T-helper 1 cell treated with Interleukin-12 subunit alpha and Interleukin-12 subunit beta and Interleukin-4 antibody, amounts not matched to agents 30 μg/mL and 1 μg/mL, for 36 hours (primary cell): ENCODE measurements around the gene SIRT5.

Source experiments
- H3K27ac Mint-ChIP-seq: one replicate; pipeline ENCODE4 v1.8.0; 2021; ENCODE audit warnings: mild to moderate bottlenecking, mixed read lengths
- H3K27me3 Mint-ChIP-seq: one replicate; pipeline ENCODE4 v1.8.0; 2021; ENCODE audit warnings: low read depth, mixed read lengths
- H3K36me3 Mint-ChIP-seq: one replicate; pipeline ENCODE4 v1.8.0; 2021; ENCODE audit warnings: low read depth, mixed read lengths
- H3K4me1 Mint-ChIP-seq: one replicate; pipeline ENCODE4 v1.8.0; 2021; ENCODE audit warnings: low read depth, mixed read lengths
- H3K4me3 Mint-ChIP-seq: one replicate; pipeline ENCODE4 v1.8.0; 2021; ENCODE audit warnings: mild to moderate bottlenecking, moderate library complexity, mixed read lengths
- H3K9me3 Mint-ChIP-seq: one replicate; pipeline ENCODE4 v1.8.0; 2021; ENCODE audit warnings: mixed read lengths

SIRT5 gene

GRCh38 chr6:13563009-13563408 lies 11.4 kb upstream of the SIRT5 start:
- Mint-ChIP-seq H3K9me3 (no peaks in the 10 kb centered on the region), H3K27ac (no peak overlapping the region), H3K4me1 (peaks cover 2% of the 10 kb centered on the region), H3K36me3 (no peaks in the 10 kb centered on the region), H3K27me3 (peaks cover 28% of the 10 kb centered on the region), H3K4me3 (no peak overlapping the region)

- no peak overlapping the region for H3K4me3 Mint-ChIP-seq
- H3K36me3 Mint-ChIP-seq = no peaks in the 10 kb centered on the region
- no peaks in the 10 kb centered on the region for H3K9me3 Mint-ChIP-seq
- peaks cover 32% of the 10 kb centered on the region for H3K27me3 Mint-ChIP-seq
- H3K27ac Mint-ChIP-seq = no peak overlapping the region
- no peaks in the 10 kb centered on the region for H3K4me1 Mint-ChIP-seq
Measured at GRCh38 chr6:13565921-13566320, 8.5 kb upstream of the SIRT5 start.

DNA sequence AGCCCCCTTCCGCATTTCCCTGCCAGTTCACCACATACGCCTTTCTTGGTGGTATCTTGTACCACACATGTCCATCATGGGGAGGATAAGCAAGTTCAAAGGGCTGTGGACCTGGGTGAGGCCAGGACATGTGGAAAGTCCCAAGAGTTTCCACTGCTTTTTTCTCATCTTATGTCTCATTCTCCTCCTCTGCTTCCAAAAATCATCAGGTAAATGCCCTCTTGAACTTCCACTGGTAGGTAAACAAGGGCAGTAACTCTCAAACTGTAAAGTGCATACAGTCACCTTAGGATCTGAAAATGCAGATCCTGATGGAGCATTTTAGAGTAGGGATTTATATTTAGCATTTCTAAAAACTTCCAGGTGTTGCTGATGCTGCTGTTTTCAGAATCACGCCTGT lies 7.9 kb upstream of the SIRT5 start:
- no peaks in the 10 kb centered on the region for H3K9me3 Mint-ChIP-seq
- peaks cover 32% of the 10 kb centered on the region for H3K27me3 Mint-ChIP-seq
- no peaks in the 10 kb centered on the region for H3K4me1 Mint-ChIP-seq
- no peaks in the 10 kb centered on the region for H3K36me3 Mint-ChIP-seq
- no peak overlapping the region for H3K4me3 Mint-ChIP-seq
- no peak overlapping the region for H3K27ac Mint-ChIP-seq

GRCh38 chr6:13568970-13569369 lies 5.4 kb upstream of the SIRT5 start:
- H3K27me3 Mint-ChIP-seq = peaks cover 27% of the 10 kb centered on the region
- H3K36me3 Mint-ChIP-seq = no peaks in the 10 kb centered on the region
- no peaks in the 10 kb centered on the region for H3K9me3 Mint-ChIP-seq
- no peak overlapping the region for H3K27ac Mint-ChIP-seq
- peaks cover 3% of the 10 kb centered on the region for H3K4me1 Mint-ChIP-seq
- no peak overlapping the region for H3K4me3 Mint-ChIP-seq

- H3K36me3 Mint-ChIP-seq = peaks cover 1% of the 10 kb centered on the region
- H3K27me3 Mint-ChIP-seq = peaks cover 9% of the 10 kb centered on the region
- H3K4me3 Mint-ChIP-seq = no peak overlapping the region
- no peak overlapping the region for H3K27ac Mint-ChIP-seq
- no peaks in the 10 kb centered on the region for H3K9me3 Mint-ChIP-seq
- peaks cover 14% of the 10 kb centered on the region for H3K4me1 Mint-ChIP-seq
Measured at GRCh38 chr6:13572240-13572639, 2.2 kb upstream of the SIRT5 start.

DNA sequence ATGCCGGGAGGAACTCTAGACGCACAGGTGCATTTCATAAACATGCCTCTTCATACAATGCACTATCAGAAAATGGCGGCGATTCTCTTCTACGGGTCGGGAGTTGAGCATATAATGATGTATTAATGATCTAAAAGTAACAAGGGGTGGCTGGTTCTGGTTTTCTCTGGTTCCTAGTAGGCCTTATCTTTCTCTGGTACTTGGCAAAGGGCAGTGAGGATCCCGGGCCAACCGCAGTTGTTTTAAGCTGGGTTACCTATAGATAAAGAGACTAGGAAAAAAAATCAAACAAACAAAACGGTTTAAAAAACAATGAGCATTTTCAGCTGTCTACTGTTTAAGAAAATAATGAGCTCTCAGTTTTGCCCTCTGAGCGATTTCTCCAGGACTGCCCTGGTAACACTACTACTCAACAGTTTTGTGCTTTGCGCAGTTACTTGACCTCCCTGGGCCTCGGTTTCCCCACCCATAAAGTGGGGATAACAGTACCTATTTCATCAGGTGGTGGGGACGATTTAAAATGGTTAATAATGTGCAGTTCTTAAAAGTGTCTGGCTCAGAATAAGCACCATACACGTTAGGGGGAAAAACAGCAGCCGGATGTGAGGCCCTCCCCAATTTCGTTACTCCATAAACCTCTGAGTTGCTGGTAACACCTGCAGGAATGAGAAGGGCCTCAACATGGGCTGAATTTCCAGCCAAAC lies 1.3 kb upstream of the SIRT5 start:
- no peak overlapping the region for H3K27ac Mint-ChIP-seq
- peaks cover 5% of the 10 kb centered on the region for H3K9me3 Mint-ChIP-seq
- peak overlapping the region; percentile 75 for H3K4me3 Mint-ChIP-seq
- H3K27me3 Mint-ChIP-seq = peaks cover 5% of the 10 kb centered on the region
- H3K36me3 Mint-ChIP-seq = peaks cover 1% of the 10 kb centered on the region
- H3K4me1 Mint-ChIP-seq = peaks cover 14% of the 10 kb centered on the region

DNA sequence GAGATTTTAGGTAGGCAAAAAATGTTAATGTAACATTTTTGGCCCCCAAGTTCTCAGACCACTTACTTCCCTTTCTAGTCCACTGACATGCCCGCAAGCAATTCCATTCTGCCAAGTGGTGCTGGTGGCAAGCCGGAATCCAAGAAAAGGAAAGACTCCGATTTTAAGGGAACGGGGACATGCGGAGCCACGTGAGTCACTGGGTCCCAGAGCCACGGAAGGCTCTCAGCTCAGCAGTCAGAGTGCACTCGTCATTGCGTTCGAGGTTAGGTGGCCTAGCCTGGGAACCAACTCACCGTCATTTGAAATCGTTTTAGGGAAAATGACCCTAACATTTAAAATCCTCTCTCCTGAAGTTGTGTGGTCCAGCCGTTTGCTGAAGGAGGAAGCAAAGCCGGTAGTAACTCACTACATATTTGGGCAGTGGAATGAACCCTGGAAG lies 711 bp upstream of the SIRT5 start:
- Mint-ChIP-seq H3K36me3 (peaks cover 1% of the 10 kb centered on the region), H3K9me3 (peaks cover 6% of the 10 kb centered on the region), H3K4me3 (peak overlapping the region; percentile 75), H3K4me1 (peaks cover 14% of the 10 kb centered on the region), H3K27ac (peak overlapping the region; percentile 74), H3K27me3 (peaks cover under 1% of the 10 kb centered on the region)

DNA sequence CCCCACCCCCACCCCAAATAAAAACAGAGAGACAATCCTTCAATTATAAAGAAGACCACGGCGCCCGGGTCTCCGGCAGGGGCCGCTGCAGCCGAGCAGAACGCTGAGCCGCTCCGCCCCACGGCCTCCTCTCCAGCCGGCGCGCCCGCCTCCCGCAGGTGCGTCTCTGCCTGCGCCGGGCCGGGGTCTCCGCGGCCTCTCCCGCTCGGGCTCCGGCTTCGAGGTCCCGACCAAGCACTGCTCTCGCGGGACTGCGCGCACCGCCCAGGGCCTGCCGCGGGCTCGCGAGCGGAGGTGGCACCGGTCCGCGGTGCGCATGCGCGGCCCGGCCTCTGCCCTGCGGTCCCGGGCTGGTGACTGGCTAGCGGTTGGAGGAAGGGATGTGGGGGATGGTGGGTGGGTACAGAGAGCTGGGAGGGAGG lies 241 bp upstream of the SIRT5 start:
- H3K27me3 Mint-ChIP-seq = no peaks in the 10 kb centered on the region
- peaks cover 1% of the 10 kb centered on the region for H3K36me3 Mint-ChIP-seq
- H3K4me3 Mint-ChIP-seq = peak overlapping the region; percentile 99
- H3K9me3 Mint-ChIP-seq = peaks cover 6% of the 10 kb centered on the region
- peaks cover 14% of the 10 kb centered on the region for H3K4me1 Mint-ChIP-seq
- peak overlapping the region; percentile 100 for H3K27ac Mint-ChIP-seq

DNA sequence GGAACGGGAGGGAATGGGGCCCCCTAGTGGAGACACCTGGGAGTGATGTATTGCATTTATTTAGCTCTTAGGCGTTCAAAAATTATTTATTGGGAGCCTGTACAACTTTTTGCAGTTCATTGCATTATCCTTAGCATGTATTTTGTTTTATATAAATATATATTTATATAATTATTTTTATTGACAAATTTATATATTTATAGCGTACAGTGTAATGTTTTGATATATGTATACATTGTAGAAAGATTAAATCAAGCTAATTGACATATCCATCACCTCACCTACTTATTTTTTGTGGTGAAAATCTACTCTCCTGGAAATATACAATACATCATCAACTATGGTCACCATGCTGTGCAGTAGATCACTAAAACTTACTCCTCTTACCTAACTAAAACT lies 975 bp downstream of the SIRT5 start:
- Mint-ChIP-seq H3K4me3 (peak overlapping the region; percentile 99), H3K4me1 (peaks cover 14% of the 10 kb centered on the region), H3K27ac (peak overlapping the region; percentile 100), H3K9me3 (peaks cover 6% of the 10 kb centered on the region), H3K36me3 (peaks cover 4% of the 10 kb centered on the region), H3K27me3 (no peaks in the 10 kb centered on the region)

DNA sequence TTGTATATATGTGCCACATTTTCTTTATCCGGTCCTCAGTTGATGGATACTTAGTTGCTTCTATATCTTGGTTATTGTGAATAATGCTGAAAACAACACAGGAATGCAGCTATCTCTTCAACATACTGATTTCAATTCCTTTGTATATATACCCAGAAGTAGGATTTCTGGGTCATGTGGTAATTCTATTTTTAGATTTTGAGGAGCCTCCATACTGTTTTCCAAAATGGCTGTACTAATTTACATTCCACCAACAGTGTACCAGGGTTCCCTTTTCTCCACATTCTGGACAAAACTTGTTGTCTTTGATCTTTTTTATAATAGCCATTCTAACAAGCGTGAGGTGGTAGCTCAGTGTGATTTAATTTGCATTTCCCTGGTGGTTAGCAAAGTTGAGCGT lies 1.6 kb downstream of the SIRT5 start:
- peaks cover 5% of the 10 kb centered on the region for H3K36me3 Mint-ChIP-seq
- H3K9me3 Mint-ChIP-seq = peaks cover 6% of the 10 kb centered on the region
- H3K4me1 Mint-ChIP-seq = peaks cover 14% of the 10 kb centered on the region
- H3K27me3 Mint-ChIP-seq = no peaks in the 10 kb centered on the region
- H3K27ac Mint-ChIP-seq = peak overlapping the region; percentile 44
- peak overlapping the region; percentile 65 for H3K4me3 Mint-ChIP-seq

- Mint-ChIP-seq H3K27ac (no peak overlapping the region), H3K36me3 (peaks cover 10% of the 10 kb centered on the region), H3K9me3 (peaks cover 6% of the 10 kb centered on the region), H3K27me3 (no peaks in the 10 kb centered on the region), H3K4me3 (no peak overlapping the region), H3K4me1 (peaks cover 14% of the 10 kb centered on the region)
Measured at GRCh38 chr6:13577926-13578325, 3.5 kb downstream of the SIRT5 start.

DNA sequence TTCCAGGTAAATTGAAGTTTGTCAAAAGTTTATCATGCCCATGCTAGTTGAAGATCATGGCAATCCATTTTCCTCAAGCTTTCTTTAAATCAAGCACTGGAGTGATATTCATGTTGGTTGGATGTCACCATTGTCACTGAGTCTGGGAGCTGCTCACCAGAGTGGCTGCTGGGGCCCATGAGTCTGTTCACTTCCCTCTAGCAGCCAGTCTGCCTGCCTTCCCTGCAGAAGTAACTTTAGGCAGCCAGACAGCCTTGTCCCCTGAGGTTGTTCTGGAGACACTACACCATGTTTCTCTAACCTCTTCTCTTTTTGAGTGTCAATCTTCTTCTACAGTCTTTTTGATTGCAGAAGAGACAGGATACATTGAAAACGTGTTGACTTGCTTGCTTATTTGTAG lies 5.5 kb downstream of the SIRT5 start:
- no peak overlapping the region for H3K27ac Mint-ChIP-seq
- peaks cover 6% of the 10 kb centered on the region for H3K9me3 Mint-ChIP-seq
- peaks cover 9% of the 10 kb centered on the region for H3K4me1 Mint-ChIP-seq
- H3K4me3 Mint-ChIP-seq = no peak overlapping the region
- no peaks in the 10 kb centered on the region for H3K27me3 Mint-ChIP-seq
- H3K36me3 Mint-ChIP-seq = peaks cover 15% of the 10 kb centered on the region

- Mint-ChIP-seq H3K4me3 (no peak overlapping the region), H3K27ac (no peak overlapping the region), H3K9me3 (peaks cover 6% of the 10 kb centered on the region), H3K27me3 (no peaks in the 10 kb centered on the region), H3K4me1 (no peaks in the 10 kb centered on the region), H3K36me3 (peaks cover 18% of the 10 kb centered on the region)
Measured at GRCh38 chr6:13581700-13582229, 7.4 kb downstream of the SIRT5 start.

- Mint-ChIP-seq H3K27ac (no peak overlapping the region), H3K9me3 (no peaks in the 10 kb centered on the region), H3K27me3 (no peaks in the 10 kb centered on the region), H3K4me3 (no peak overlapping the region), H3K4me1 (no peaks in the 10 kb centered on the region), H3K36me3 (peaks cover 15% of the 10 kb centered on the region)
Measured at GRCh38 chr6:13586603-13587542, 12.5 kb downstream of the SIRT5 start.

GRCh38 chr6:13589801-13590200 lies 15.4 kb downstream of the SIRT5 start:
- H3K27ac Mint-ChIP-seq = no peak overlapping the region
- no peaks in the 10 kb centered on the region for H3K9me3 Mint-ChIP-seq
- H3K36me3 Mint-ChIP-seq = peaks cover 10% of the 10 kb centered on the region
- no peaks in the 10 kb centered on the region for H3K27me3 Mint-ChIP-seq
- H3K4me1 Mint-ChIP-seq = no peaks in the 10 kb centered on the region
- no peak overlapping the region for H3K4me3 Mint-ChIP-seq
